ENCODE measurements around the gene ABAT. TPM values are rescaled to one million over a fixed set of nuclear protein-coding genes. Genes with fewer than 3 reads are reported as not detected.

Gene ABAT
- total RNA-seq, 2 donors from 2014 or later: 67.4 to 74.7 TPM

DNA sequence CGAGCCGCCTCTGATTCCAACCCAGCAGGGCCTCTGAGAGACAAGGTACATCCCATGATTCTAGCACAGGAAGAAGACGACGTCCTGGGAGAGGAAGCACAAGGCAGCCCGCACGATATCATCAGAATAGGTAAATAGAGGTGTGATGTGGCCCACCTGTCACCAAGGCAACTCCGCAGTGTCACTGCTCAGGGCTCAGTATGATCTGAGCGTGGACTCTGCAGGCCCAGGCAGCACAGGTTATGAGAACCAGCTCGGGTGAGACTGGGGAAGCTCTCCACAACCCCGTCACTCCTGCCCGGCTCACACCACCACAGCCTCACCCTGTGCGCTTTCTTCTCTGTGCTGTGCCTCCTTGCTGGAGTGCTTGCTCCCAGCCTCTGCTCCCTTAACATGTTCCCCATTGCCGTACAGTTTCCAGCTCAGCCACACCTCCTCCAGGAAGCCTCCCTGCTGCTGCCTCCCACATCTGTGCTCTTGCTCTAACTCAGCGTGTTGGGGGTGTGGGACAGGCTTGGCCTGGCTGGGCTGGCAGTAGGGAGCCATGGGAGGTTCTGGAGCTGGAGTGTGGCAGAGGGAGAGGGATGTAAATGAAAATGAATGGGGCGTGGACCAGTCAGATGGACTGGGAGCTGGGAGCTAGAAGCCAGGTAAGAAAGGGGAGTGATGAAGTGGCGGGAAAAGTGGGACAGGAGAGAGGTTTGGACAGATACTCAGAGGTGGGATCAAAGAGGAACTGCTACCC is 45.3 kb upstream of the ABAT start:
- no peak overlapping the region for H3K4me3 ChIP-seq
- no peak for DNase-seq (ENCODE audit: low spot score)
- H3K27me3 ChIP-seq (replicated peaks; ENCODE audit: insufficient read depth): no peaks in the 10 kb centered on the region
- H3K9me3 ChIP-seq: no peaks in the 10 kb centered on the region
- intact Hi-C loops (cut with DNase I): loop anchor here (10.0 kb wide), 1 partner anchor 54 kb away; no protein-coding TSS in a partner anchor
- TF ChIP-seq, protein P1, sequence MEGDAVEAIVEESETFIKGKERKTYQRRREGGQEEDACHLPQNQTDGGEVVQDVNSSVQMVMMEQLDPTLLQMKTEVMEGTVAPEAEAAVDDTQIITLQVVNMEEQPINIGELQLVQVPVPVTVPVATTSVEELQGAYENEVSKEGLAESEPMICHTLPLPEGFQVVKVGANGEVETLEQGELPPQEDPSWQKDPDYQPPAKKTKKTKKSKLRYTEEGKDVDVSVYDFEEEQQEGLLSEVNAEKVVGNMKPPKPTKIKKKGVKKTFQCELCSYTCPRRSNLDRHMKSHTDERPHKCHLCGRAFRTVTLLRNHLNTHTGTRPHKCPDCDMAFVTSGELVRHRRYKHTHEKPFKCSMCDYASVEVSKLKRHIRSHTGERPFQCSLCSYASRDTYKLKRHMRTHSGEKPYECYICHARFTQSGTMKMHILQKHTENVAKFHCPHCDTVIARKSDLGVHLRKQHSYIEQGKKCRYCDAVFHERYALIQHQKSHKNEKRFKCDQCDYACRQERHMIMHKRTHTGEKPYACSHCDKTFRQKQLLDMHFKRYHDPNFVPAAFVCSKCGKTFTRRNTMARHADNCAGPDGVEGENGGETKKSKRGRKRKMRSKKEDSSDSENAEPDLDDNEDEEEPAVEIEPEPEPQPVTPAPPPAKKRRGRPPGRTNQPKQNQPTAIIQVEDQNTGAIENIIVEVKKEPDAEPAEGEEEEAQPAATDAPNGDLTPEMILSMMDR (IDR thresholded peaks at IDR 0.05): no peak
- no peak for TF ChIP-seq POLR2AphosphoS5 (IDR thresholded peaks at IDR 0.05)
- no peak for TF ChIP-seq POLR2A (IDR thresholded peaks at IDR 0.05)
- peaks cover 4 to 28% of the 10 kb centered on the region in 2 donors for H3K36me3 ChIP-seq
- H3K4me1 ChIP-seq (replicated peaks): no peaks in the 10 kb centered on the region
- 91% methylated on average over 16 of the region's 16 CpGs for WGBS
- no peak overlapping the region for H3K27ac ChIP-seq

DNA sequence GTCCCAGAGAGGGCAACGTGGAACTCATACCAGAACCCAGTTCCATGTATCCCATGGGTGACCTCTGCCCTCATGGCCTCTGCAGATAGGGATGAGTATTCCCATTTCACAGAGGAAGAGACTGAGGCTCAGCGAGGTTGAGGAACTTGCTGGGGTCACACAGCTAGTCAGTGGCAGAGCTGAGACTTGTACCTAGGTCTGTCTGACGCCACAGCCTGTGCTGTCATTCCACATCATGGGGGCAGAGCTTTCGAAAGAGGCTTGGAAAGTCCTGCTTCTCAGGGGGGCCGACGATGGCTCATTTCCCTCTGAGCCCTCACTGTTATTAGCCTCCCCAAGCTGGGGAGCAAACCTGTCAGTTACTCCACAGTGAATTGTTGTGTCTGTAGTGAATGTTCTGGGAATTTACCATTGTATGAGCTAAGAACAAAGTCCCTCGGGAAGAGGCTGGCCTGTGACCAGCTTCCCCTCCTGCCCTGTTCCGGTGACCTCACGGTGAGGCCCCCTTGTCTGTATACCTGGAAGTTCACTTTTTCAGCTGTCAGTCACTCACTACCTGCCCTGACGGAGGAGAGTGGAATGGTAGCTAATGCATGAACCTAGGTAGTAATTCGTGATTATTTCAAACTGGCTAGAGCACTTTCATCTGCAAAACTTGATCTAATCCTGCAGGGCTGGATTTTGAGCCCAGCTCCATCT is 44.0 kb upstream of the ABAT start:
- WGBS: 89% methylated on average over 11 of the region's 11 CpGs
- Histone ChIP-seq H3K4me1 (replicated peaks) (no peaks in the 10 kb centered on the region), H3K27me3 (replicated peaks; ENCODE audit: insufficient read depth) (no peaks in the 10 kb centered on the region), H3K9me3 (no peaks in the 10 kb centered on the region), H3K36me3 (peaks cover 4 to 36% of the 10 kb centered on the region in 2 donors), H3K4me3 (no peak overlapping the region), H3K27ac (no peak overlapping the region)
- no peak for DNase-seq (ENCODE audit: low spot score)
- intact Hi-C loops (cut with DNase I): no loop called here
- TF ChIP-seq POLR2AphosphoS5 (IDR thresholded peaks at IDR 0.05) (no peak), POLR2A (IDR thresholded peaks at IDR 0.05) (no peak)
- TF ChIP-seq, protein P1 (IDR thresholded peaks at IDR 0.05): no peak

DNA sequence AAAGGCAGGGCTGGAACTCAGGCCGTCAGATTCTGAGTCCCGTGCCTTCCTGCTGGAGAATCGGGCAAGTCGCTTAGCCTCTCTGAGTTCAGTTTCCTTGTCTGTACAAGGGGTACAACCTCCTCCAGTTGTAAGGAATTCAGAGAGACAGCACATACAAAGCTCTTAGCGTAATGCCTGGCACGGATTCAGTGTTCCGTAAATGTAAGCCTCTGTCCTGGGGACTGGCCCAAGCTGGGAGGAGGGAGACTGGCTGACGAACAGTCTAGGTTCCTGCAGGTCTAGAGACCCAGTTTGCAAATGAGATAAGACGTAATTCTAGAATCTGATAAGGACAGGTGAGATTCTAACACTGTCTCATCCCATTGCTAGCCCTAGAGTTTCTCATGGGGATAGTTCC is 43.0 kb upstream of the ABAT start:
- H3K27ac ChIP-seq: no peak overlapping the region

DNA sequence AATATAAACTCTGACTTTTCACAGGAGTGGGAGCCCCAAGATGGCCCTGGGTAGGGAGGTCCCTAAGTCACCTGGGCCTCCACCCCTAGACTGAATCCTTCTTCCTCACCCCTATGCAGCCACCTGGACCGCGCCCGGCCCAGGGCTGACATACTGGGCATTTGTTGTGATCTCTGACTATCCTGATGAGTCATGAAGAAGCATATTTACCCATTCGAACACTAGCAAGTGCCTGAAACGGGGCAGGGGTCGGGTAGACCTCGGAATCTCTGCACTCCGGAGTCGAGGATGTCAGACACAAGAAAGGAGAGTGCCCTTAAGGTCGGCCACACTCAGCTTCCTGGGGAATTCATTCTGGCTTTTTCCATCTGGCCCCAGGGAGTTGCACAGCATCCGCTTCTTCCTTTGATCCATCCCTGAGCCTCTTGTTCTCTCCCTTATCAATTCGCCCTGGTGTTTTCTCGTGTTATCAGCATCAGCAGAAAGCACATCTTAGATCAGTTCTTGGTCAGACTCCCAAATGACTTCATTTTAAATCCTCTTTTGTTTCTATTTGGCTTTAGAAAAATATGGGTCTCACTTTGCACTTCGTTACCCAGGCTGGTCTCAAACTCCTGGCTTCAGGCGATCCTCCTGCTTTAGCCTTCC is 42.5 kb upstream of the ABAT start:
- TF ChIP-seq POLR2A (IDR thresholded peaks at IDR 0.05): no peak
- no peak for TF ChIP-seq POLR2AphosphoS5 (IDR thresholded peaks at IDR 0.05)
- TF ChIP-seq, protein P1 (IDR thresholded peaks at IDR 0.05): no peak
- peaks cover 4 to 41% of the 10 kb centered on the region in 2 donors for H3K36me3 ChIP-seq
- intact Hi-C loops (cut with DNase I): no loop called here

More for the DNA sequence above, 43.0 kb upstream of the ABAT start:
- H3K36me3 ChIP-seq: peaks cover 4 to 41% of the 10 kb centered on the region in 2 donors
- no peaks in the 10 kb centered on the region for H3K27me3 ChIP-seq (replicated peaks; ENCODE audit: insufficient read depth)
- TF ChIP-seq POLR2AphosphoS5 (IDR thresholded peaks at IDR 0.05) (no peak), POLR2A (IDR thresholded peaks at IDR 0.05) (no peak)
- TF ChIP-seq, protein P1 (IDR thresholded peaks at IDR 0.05): no peak
- no peak for DNase-seq (ENCODE audit: low spot score)
- no peaks in the 10 kb centered on the region for H3K4me1 ChIP-seq (replicated peaks)
- H3K9me3 ChIP-seq: no peaks in the 10 kb centered on the region
- no peak overlapping the region for H3K4me3 ChIP-seq
- intact Hi-C loops (cut with DNase I): no loop called here
- WGBS: 80% methylated on average over 9 of the region's 9 CpGs

More for the DNA sequence above, 42.5 kb upstream of the ABAT start:
- Histone ChIP-seq H3K27me3 (replicated peaks; ENCODE audit: insufficient read depth) (no peaks in the 10 kb centered on the region), H3K9me3 (no peaks in the 10 kb centered on the region), H3K4me1 (replicated peaks) (no peaks in the 10 kb centered on the region), H3K4me3 (no peak overlapping the region), H3K27ac (no peak overlapping the region)
- 72% methylated on average over 15 of the region's 15 CpGs for WGBS
- DNase-seq (ENCODE audit: low spot score): no peak
